CD4-positive, alpha-beta T cell (primary cell): Measurements from ENCODE around the gene NPIPB2. TPM values are rescaled to one million over a fixed set of nuclear protein-coding genes. Genes with fewer than 3 reads are reported as not detected.
"Not testable (repeated sequence)": the region's sequence is repeated elsewhere in the genome, so short reads cannot be mapped to it uniquely, and the experiment has no call there.

ENCODE experiments used
- ATAC-seq: fragments of 200-7000 bp; cut with Tn5 transposase; one replicate; pipeline ENCODE4 v1.10.0; 2022; ENCODE audit warnings: mild to moderate bottlenecking; ENCODE audit not compliant: poor library complexity
- CTCF ChIA-PET: fragments of 350-600 bp; sonication (Branson Sonifier 250); formaldehyde crosslinking; loops from one replicate; lab custom pipeline; 2021; ENCODE audit warnings: antibody characterized with exemption, inconsistent platforms; lab: Charles Lee
- POLR2A ChIA-PET: fragments of 350-600 bp; sonication (Branson Sonifier 250); formaldehyde crosslinking; loops from one replicate; lab custom pipeline; 2021; ENCODE audit warnings: antibody characterized with exemption, inconsistent platforms; lab: Charles Lee
- DNase-seq, 14 experiments: peaks; one replicate each; pipeline ENCODE4 v3.0.0-alpha.2; 2013 to 2020; ENCODE audit warnings: mixed read lengths in 2 of 14
- H3K27ac ChIP-seq, 2 donors: one replicate each; pipeline versions ENCODE4 v1.5.1 to v1.7.0; 2013; ENCODE audit warnings: low read length in 2 of 2, low read depth in 1 of 2, mild to moderate bottlenecking in 1 of 2
- H3K27me3 ChIP-seq, 2 experiments: 1 replicate in 1 of 2; 2 replicates in 1 of 2; pipeline versions ENCODE4 v1.6.1 to v1.7.0; 2013; ENCODE audit warnings: low read length in 2 of 2, control low read depth in 1 of 2, mild to moderate bottlenecking in 1 of 2, moderate library complexity in 1 of 2; ENCODE audit not compliant: insufficient read depth in 2 of 2, control insufficient read depth in 1 of 2
- H3K36me3 ChIP-seq: one replicate; pipeline ENCODE4 v1.6.1; 2013; ENCODE audit warnings: low read length, control low read depth; ENCODE audit not compliant: insufficient read depth
- H3K4me1 ChIP-seq: one replicate; pipeline ENCODE4 v1.6.1; 2013; ENCODE audit warnings: low read length, control low read depth; ENCODE audit not compliant: insufficient read depth
- H3K4me3 ChIP-seq: one replicate; pipeline ENCODE4 v1.5.1; 2013; ENCODE audit warnings: mild to moderate bottlenecking, low read length, moderate library complexity
- H3K9me3 ChIP-seq, 2 experiments: 1 replicate in 1 of 2; 2 replicates in 1 of 2; pipeline versions ENCODE4 v1.6.1 to v1.7.0; 2013; ENCODE audit warnings: low read length in 2 of 2, mild to moderate bottlenecking in 2 of 2, control low read depth in 1 of 2, moderate library complexity in 1 of 2; ENCODE audit not compliant: control insufficient read depth in 1 of 2, insufficient read depth in 1 of 2
- H3K27ac Mint-ChIP-seq: one replicate; pipeline ENCODE4 v1.8.0; 2020; ENCODE audit warnings: mixed read lengths
- H3K27me3 Mint-ChIP-seq: one replicate; pipeline ENCODE4 v1.8.0; 2021; ENCODE audit warnings: mixed read lengths
- H3K36me3 Mint-ChIP-seq: one replicate; pipeline ENCODE4 v1.8.0; 2021; ENCODE audit warnings: low read depth, mixed read lengths
- H3K4me1 Mint-ChIP-seq: one replicate; pipeline ENCODE4 v1.8.0; 2021; ENCODE audit warnings: low read depth, mixed read lengths
- H3K4me3 Mint-ChIP-seq: one replicate; pipeline ENCODE4 v1.8.0; 2020; ENCODE audit warnings: mild to moderate bottlenecking, mixed read lengths
- H3K9me3 Mint-ChIP-seq: one replicate; pipeline ENCODE4 v1.8.0; 2020; ENCODE audit warnings: mixed read lengths
- intact Hi-C, 2 experiments: fragments of 100-400 bp; cut with DNase I in 1 of 2; cut with micrococcal nuclease in 1 of 2; formaldehyde crosslinking; loops; one replicate each; pipeline versions ENCODE4 v1.15.1 to v1.9.0; 2023 to 2025; cut with DNase I, micrococcal nuclease
- total RNA-seq, 174 experiments: library from RNA in 2 of 174; stranded (reverse) in 2 of 174; gene quantifications; one replicate each; pipeline ENCODE4 v1.2.3 and lab custom pipeline; 2021 to 2026
- TF ChIP-seq, protein P1 (sequence below): fragments of 200-600 bp; IDR thresholded peaks from one replicate; pipeline ENCODE4 v1.8.0; 2022; ENCODE audit warnings: antibody characterized with exemption, mild to moderate bottlenecking

The NPIPB2 gene
- total RNA-seq, 2 experiments from 2014 or later = 10.6 to 12.3 TPM

DNA sequence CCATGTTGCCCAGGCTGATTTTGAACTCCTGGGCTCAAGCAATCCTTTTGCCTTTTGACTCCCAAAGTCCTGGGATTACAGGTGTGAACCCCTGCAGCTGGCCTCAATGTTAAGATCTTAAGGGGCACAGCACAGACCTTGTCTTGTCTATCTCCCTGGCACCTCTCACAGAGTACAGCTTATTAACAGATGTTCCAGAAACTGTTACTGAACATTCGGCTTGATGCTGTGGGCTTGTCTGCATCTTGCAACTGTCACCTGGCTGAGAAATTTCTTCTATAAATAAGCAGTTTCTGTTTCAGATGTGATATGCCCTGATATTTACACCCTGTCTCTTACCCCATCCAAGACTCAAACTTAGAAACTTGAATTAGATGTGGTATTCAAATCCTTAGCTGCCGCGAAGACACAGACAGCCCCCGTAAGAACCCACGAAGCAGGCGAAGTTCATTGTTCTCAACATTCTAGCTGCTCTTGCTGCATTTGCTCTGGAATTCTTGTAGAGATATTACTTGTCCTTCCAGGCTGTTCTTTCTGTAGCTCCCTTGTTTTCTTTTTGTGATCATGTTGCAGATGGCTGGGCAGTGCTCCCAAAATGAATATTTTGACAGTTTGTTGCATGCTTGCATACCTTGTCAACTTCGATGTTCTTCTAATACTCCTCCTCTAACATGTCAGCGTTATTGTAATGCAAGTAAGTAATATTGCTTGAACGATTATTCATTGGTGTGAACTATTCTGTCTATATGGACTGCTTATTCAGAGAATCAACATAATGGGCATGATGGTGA lies 23.1 kb upstream of the NPIPB2 start, which contains the start of gene TNFRSF17:
TNFRSF17 (plus strand) TSS at position 450 of the 791 bp plus-strand sequence; CDS start at position 565, 115 bp downstream.
- ChIA-PET POLR2A (interaction anchor here (1.4 kb wide), 1 partner anchor 12 kb away, joined by 3 read pairs; the partner anchor contains the start of gene SNX29), CTCF (no interaction called here)
- H3K9me3 ChIP-seq = no peaks in the 10 kb centered on the region
- Mint-ChIP-seq H3K4me3 (no peak within 1 kb of the TSS), H3K9me3 (no peaks in the 10 kb centered on the region), H3K27me3 (no peaks in the 10 kb centered on the region), H3K27ac (no peak within 1 kb of the TSS), H3K4me1 (no peaks in the 10 kb centered on the region), H3K36me3 (no peaks in the 10 kb centered on the region)
- DNase-seq = no peak
- no peaks in the 10 kb centered on the region for H3K27me3 ChIP-seq
- TF ChIP-seq, protein P1, sequence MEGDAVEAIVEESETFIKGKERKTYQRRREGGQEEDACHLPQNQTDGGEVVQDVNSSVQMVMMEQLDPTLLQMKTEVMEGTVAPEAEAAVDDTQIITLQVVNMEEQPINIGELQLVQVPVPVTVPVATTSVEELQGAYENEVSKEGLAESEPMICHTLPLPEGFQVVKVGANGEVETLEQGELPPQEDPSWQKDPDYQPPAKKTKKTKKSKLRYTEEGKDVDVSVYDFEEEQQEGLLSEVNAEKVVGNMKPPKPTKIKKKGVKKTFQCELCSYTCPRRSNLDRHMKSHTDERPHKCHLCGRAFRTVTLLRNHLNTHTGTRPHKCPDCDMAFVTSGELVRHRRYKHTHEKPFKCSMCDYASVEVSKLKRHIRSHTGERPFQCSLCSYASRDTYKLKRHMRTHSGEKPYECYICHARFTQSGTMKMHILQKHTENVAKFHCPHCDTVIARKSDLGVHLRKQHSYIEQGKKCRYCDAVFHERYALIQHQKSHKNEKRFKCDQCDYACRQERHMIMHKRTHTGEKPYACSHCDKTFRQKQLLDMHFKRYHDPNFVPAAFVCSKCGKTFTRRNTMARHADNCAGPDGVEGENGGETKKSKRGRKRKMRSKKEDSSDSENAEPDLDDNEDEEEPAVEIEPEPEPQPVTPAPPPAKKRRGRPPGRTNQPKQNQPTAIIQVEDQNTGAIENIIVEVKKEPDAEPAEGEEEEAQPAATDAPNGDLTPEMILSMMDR = no peak
- H3K4me3 ChIP-seq = no peak within 1 kb of the TSS
- peaks cover 3% of the 10 kb centered on the region for H3K36me3 ChIP-seq
- no peak for ATAC-seq
- H3K4me1 ChIP-seq = no peaks in the 10 kb centered on the region
- no peak within 1 kb of the TSS for H3K27ac ChIP-seq
- intact Hi-C loops = no loop called here

DNA sequence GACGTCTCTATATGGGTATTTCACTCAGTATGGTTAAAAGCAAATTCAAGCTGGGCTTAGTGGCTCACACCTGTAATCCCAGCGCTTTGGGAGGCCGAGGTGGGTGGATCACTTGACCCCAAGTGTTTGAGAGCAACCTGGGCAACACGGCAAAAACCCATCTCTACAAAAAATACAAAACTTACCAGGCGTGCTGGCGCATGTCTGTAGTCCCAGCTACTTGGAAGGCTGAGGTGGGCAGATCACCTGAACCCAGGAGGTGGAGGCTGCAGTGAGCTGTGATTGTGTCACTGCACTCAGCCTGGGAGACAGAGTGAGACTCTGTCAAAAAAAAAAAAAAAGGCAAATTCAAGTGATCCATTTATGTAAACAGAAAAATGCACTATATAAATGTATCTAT lies 21.9 kb upstream of the NPIPB2 start:
- intact Hi-C loops = no loop called here

DNA sequence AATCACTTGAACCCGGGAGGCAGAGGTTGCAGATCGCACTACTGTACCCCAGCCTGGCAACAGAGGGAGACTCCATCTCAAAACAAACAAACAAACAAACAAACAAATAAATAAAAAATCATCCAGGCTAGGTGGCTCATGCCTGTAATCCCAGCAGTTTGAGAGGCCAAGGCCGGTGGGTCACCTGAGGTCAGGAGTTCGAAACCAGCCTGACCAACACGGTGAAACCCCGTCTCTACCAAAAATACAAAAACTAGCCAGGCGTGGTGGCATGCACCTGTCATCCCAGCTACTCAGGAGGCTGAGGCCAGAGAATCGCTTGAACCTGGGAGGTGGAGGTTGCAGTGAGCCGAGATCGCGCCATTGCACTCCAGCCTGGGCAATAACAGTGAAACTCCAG lies 21.1 kb upstream of the NPIPB2 start:
- intact Hi-C loops, H3K4me3 Mint-ChIP-seq, H3K4me1 Mint-ChIP-seq, POLR2A ChIA-PET, H3K36me3 ChIP-seq, DNase-seq, H3K4me3 ChIP-seq, H3K9me3 ChIP-seq, H3K4me1 ChIP-seq, H3K27ac Mint-ChIP-seq, H3K27me3 ChIP-seq, H3K27ac ChIP-seq, ATAC-seq, H3K9me3 Mint-ChIP-seq, H3K36me3 Mint-ChIP-seq, H3K27me3 Mint-ChIP-seq: not testable (repeated sequence)
- CTCF ChIA-PET = interaction anchor here (0.7 kb wide), 1 partner anchor 911 kb away, joined by 4 read pairs; no protein-coding TSS in a partner anchor

More for the DNA sequence above, 21.9 kb upstream of the NPIPB2 start:
- Histone ChIP-seq H3K36me3 (peaks cover 3% of the 10 kb centered on the region), H3K4me3 (no peak overlapping the region), H3K27me3 (no peaks in the 10 kb centered on the region), H3K27ac (no peak overlapping the region), H3K9me3 (no peaks in the 10 kb centered on the region), H3K4me1 (no peaks in the 10 kb centered on the region)
- TF ChIP-seq, protein P1 = no peak
- Mint-ChIP-seq H3K36me3 (no peaks in the 10 kb centered on the region), H3K9me3 (no peaks in the 10 kb centered on the region), H3K27me3 (no peaks in the 10 kb centered on the region), H3K4me1 (no peaks in the 10 kb centered on the region), H3K27ac (no peak overlapping the region), H3K4me3 (no peak overlapping the region)
- ATAC-seq (no peak), DNase-seq (no peak)
- POLR2A ChIA-PET = interaction anchor here (1.4 kb wide), 1 partner anchor 13 kb away, joined by 3 read pairs; the partner anchor contains the start of gene SNX29
- CTCF ChIA-PET = no interaction called here

DNA sequence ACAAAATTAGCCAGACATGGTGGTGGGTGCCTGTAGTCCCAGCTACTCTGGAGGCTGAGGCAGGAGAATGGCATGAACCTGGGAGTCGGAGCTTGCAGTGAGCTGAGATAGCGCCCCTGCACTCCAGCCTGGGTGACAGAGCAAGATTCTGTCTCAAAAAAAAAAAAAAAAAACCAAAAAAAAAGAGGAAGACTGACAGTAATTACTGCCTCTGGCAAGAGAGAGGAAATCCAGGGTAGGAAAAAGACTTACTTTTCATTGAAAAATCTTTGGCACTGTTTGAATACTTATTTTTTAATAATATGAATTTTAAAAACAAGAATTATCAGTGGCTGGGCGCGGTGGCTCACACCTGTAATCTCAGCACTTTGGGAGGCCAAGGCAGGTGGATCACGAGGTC lies 20.6 kb upstream of the NPIPB2 start:
- intact Hi-C loops, ATAC-seq, CTCF ChIA-PET, H3K36me3 Mint-ChIP-seq, DNase-seq, POLR2A ChIA-PET, H3K4me3 Mint-ChIP-seq, H3K27ac Mint-ChIP-seq, H3K36me3 ChIP-seq, H3K27ac ChIP-seq, H3K4me1 ChIP-seq, H3K9me3 Mint-ChIP-seq, H3K4me1 Mint-ChIP-seq, H3K4me3 ChIP-seq, H3K27me3 ChIP-seq, H3K9me3 ChIP-seq, H3K27me3 Mint-ChIP-seq: not testable (repeated sequence)
